ENCODE measurements around the gene CACNA1D.
A peak's percentile ranks its signal among the peaks of the same experiment; 100 is the strongest.

The CACNA1D gene

GRCh38 chr3:53804697-53805462 is 310.5 kb downstream of the CACNA1D start:
- Histone ChIP-seq H3K36me3 (replicated peaks in 1 of 2; ENCODE audit: control insufficient read depth in 2 of 2, insufficient read depth in 2 of 2, low read length in 2 of 2) (no peaks in the 10 kb centered on the region), H3K79me1 (ENCODE audit: low read depth, low read length) (no peaks in the 10 kb centered on the region), H3K27ac (replicated peaks; ENCODE audit: low read length) (peak overlapping the region; percentile 16), H3K18ac (ENCODE audit: low read length) (peak overlapping the region; percentile 89), H2BK15ac (ENCODE audit: low read length) (peak overlapping the region; percentile 64), H2BK120ac (ENCODE audit: low read depth, low read length) (no peak overlapping the region), H3K14ac (ENCODE audit: low read length) (no peak overlapping the region), H2AFZ (ENCODE audit: low read length) (peak overlapping the region; percentile 6), H3K27me3 (ENCODE audit: control insufficient read depth in 3 of 3, insufficient read depth in 3 of 3, low read depth in 1 of 3, low read length in 3 of 3) (no peaks in the 10 kb centered on the region), H3K4me2 (ENCODE audit: insufficient read depth, low read length, poor library complexity, severe bottlenecking) (no peak overlapping the region), H3K9ac (ENCODE audit: low read depth, low read length, poor library complexity) (no peak overlapping the region), H4K8ac (ENCODE audit: low read depth, low read length) (no peak overlapping the region), H4K91ac (ENCODE audit: low read depth, low read length, poor library complexity) (peak overlapping the region; percentile 54), H3K23ac (ENCODE audit: low read depth, low read length, poor library complexity) (no peak overlapping the region), H2BK5ac (ENCODE audit: low read length) (no peak overlapping the region), H3K4ac (ENCODE audit: low read length) (no peak overlapping the region), H2BK12ac (ENCODE audit: low read length) (no peak overlapping the region), H2AK5ac (ENCODE audit: low read depth, low read length) (peak overlapping the region; percentile 78), H3K4me3 (ENCODE audit: low read length in 2 of 2) (no peak overlapping the region), H3K4me1 (ENCODE audit: control insufficient read depth in 2 of 2, insufficient read depth in 1 of 2, low read depth in 1 of 2, low read length in 2 of 2) (peaks cover 16 to 18% of the 10 kb centered on the region in 2 donors), H3K9me3 (replicated peaks in 1 of 2; ENCODE audit: control insufficient read depth in 2 of 2, insufficient read depth in 1 of 2, low read depth in 1 of 2, low read length in 2 of 2) (peaks cover 0 to 1% of the 10 kb centered on the region in 2 donors)
- DNase-seq (ENCODE audit: low spot score): no peak
- no CpG with 5 or more reads among the region's 14 CpGs for WGBS, 2 donors (ENCODE audit: extremely low coverage in 2 of 2, insufficient read length in 2 of 2, insufficient replicate concordance in 1 of 2)

GRCh38 chr3:53805463-53806159 is 311.2 kb downstream of the CACNA1D start:
- no peak overlapping the region for H3K23ac ChIP-seq (ENCODE audit: low read depth, low read length, poor library complexity)
- no peak overlapping the region for H3K27ac ChIP-seq (replicated peaks; ENCODE audit: low read length)
- WGBS, 2 donors (ENCODE audit: extremely low coverage in 2 of 2, insufficient read length in 2 of 2, insufficient replicate concordance in 1 of 2): 95 to 100% methylated on average over 1 to 3 of the region's 4 CpGs
- DNase-seq (ENCODE audit: low spot score): no peak
- no peak overlapping the region for H4K8ac ChIP-seq (ENCODE audit: low read depth, low read length)
- no peak overlapping the region for H3K4me2 ChIP-seq (ENCODE audit: insufficient read depth, low read length, poor library complexity, severe bottlenecking)
- H3K18ac ChIP-seq (ENCODE audit: low read length): peak overlapping the region; percentile 61
- H3K4me3 ChIP-seq (ENCODE audit: low read length in 2 of 2): no peak overlapping the region
- H3K36me3 ChIP-seq (replicated peaks in 1 of 2; ENCODE audit: control insufficient read depth in 2 of 2, insufficient read depth in 2 of 2, low read length in 2 of 2): no peaks in the 10 kb centered on the region
- no peaks in the 10 kb centered on the region for H3K79me1 ChIP-seq (ENCODE audit: low read depth, low read length)
- no peak overlapping the region for H2BK12ac ChIP-seq (ENCODE audit: low read length)
- H2BK5ac ChIP-seq (ENCODE audit: low read length): no peak overlapping the region
- no peaks in the 10 kb centered on the region for H3K27me3 ChIP-seq (ENCODE audit: control insufficient read depth in 3 of 3, insufficient read depth in 3 of 3, low read depth in 1 of 3, low read length in 3 of 3)
- no peak overlapping the region for H3K14ac ChIP-seq (ENCODE audit: low read length)
- H3K4ac ChIP-seq (ENCODE audit: low read length): no peak overlapping the region
- peak overlapping the region; percentile 13 for H3K9ac ChIP-seq (ENCODE audit: low read depth, low read length, poor library complexity)
- peak overlapping the region; percentile 6 for H2AFZ ChIP-seq (ENCODE audit: low read length)
- H2AK5ac ChIP-seq (ENCODE audit: low read depth, low read length): peak overlapping the region; percentile 78
- H4K91ac ChIP-seq (ENCODE audit: low read depth, low read length, poor library complexity): peak overlapping the region; percentile 54
- peaks cover 16 to 18% of the 10 kb centered on the region in 2 donors for H3K4me1 ChIP-seq (ENCODE audit: control insufficient read depth in 2 of 2, insufficient read depth in 1 of 2, low read depth in 1 of 2, low read length in 2 of 2)
- peaks cover 0 to 1% of the 10 kb centered on the region in 2 donors for H3K9me3 ChIP-seq (replicated peaks in 1 of 2; ENCODE audit: control insufficient read depth in 2 of 2, insufficient read depth in 1 of 2, low read depth in 1 of 2, low read length in 2 of 2)
- H2BK120ac ChIP-seq (ENCODE audit: low read depth, low read length): no peak overlapping the region
- H2BK15ac ChIP-seq (ENCODE audit: low read length): peak overlapping the region; percentile 64

GRCh38 chr3:53806182-53807116 is 312.0 kb downstream of the CACNA1D start:
- Histone ChIP-seq H2BK15ac (ENCODE audit: low read length) (peak overlapping the region; percentile 69), H3K79me1 (ENCODE audit: low read depth, low read length) (no peaks in the 10 kb centered on the region), H3K9me3 (replicated peaks in 1 of 2; ENCODE audit: control insufficient read depth in 2 of 2, insufficient read depth in 1 of 2, low read depth in 1 of 2, low read length in 2 of 2) (peaks cover 0 to 1% of the 10 kb centered on the region in 2 donors), H2BK12ac (ENCODE audit: low read length) (no peak overlapping the region), H3K4me3 (ENCODE audit: low read length in 2 of 2) (no peak overlapping the region), H3K4ac (ENCODE audit: low read length) (no peak overlapping the region), H3K4me2 (ENCODE audit: insufficient read depth, low read length, poor library complexity, severe bottlenecking) (no peak overlapping the region), H3K4me1 (ENCODE audit: control insufficient read depth in 2 of 2, insufficient read depth in 1 of 2, low read depth in 1 of 2, low read length in 2 of 2) (peaks cover 16 to 18% of the 10 kb centered on the region in 2 donors), H4K8ac (ENCODE audit: low read depth, low read length) (no peak overlapping the region), H3K23ac (ENCODE audit: low read depth, low read length, poor library complexity) (peak overlapping the region; percentile 86), H2BK120ac (ENCODE audit: low read depth, low read length) (no peak overlapping the region), H3K9ac (ENCODE audit: low read depth, low read length, poor library complexity) (no peak overlapping the region), H2BK5ac (ENCODE audit: low read length) (peak overlapping the region; percentile 56), H3K36me3 (replicated peaks in 1 of 2; ENCODE audit: control insufficient read depth in 2 of 2, insufficient read depth in 2 of 2, low read length in 2 of 2) (no peaks in the 10 kb centered on the region), H3K18ac (ENCODE audit: low read length) (peak overlapping the region; percentile 56), H4K91ac (ENCODE audit: low read depth, low read length, poor library complexity) (no peak overlapping the region), H3K14ac (ENCODE audit: low read length) (no peak overlapping the region), H3K27me3 (ENCODE audit: control insufficient read depth in 3 of 3, insufficient read depth in 3 of 3, low read depth in 1 of 3, low read length in 3 of 3) (no peaks in the 10 kb centered on the region), H3K27ac (replicated peaks; ENCODE audit: low read length) (no peak overlapping the region), H2AK5ac (ENCODE audit: low read depth, low read length) (no peak overlapping the region), H2AFZ (ENCODE audit: low read length) (no peak overlapping the region)
- WGBS, 2 donors (ENCODE audit: extremely low coverage in 2 of 2, insufficient read length in 2 of 2, insufficient replicate concordance in 1 of 2): no CpG with 5 or more reads among the region's 10 CpGs
- DNase-seq (ENCODE audit: low spot score): no peak

Measured in neuronal stem cell (in vitro differentiated cells).